DND-41 (cell line): ENCODE data around the gene TIPIN.

ENCODE experiments used
- CTCF ChIP-seq: IDR thresholded peaks from 2 replicates; pipeline ENCODE4 v1.5.1; 2012; ENCODE audit warnings: borderline replicate concordance, low read length, moderate library complexity, mild to moderate bottlenecking; ENCODE audit not compliant: poor library complexity, severe bottlenecking; ENCODE audit errors: extremely low read depth
- EZH2 ChIP-seq: IDR thresholded peaks from 3 replicates; pipeline ENCODE4 v1.6.1; 2012; ENCODE audit warnings: borderline replicate concordance, low read depth, mild to moderate bottlenecking, moderate library complexity, low read length, inconsistent platforms; ENCODE audit not compliant: severe bottlenecking

- TF ChIP-seq CTCF (no peak), EZH2 (no peak)
Measured at GRCh38 chr15:66293419-66294156, 62.9 kb downstream of the TIPIN start, which contains the start of gene DIS3L.
